HEK293 (cell line): ENCODE results near the gene PRG2.

Experiments
- CTCF ChIA-PET: fragments of 350-600 bp; formaldehyde crosslinking; extraction: SDS; loops from one replicate; lab custom pipeline; 2021; ENCODE audit warnings: antibody characterized with exemption; lab: Yijun Ruan, JAX
- POLR2A ChIA-PET: fragments of 300-600 bp; formaldehyde crosslinking; extraction: SDS; loops from one replicate; lab custom pipeline; 2020; ENCODE audit warnings: antibody characterized with exemption, inconsistent platforms; lab: Yijun Ruan, JAX
- H3K27ac ChIP-seq: fragments of 200-500 bp; sonication (Bioruptor generic); 2 replicates; pipeline ENCODE4 v1.5.1; 2014; ENCODE audit warnings: low read depth, low read length, control low read depth, inconsistent platforms; ENCODE audit errors: extremely low read depth
- H3K36me3 ChIP-seq, 2 experiments: fragments of 200-500 bp in 1 of 2; sonication (Bioruptor generic) in 1 of 2; 1 replicate in 1 of 2; 2 replicates in 1 of 2; pipeline ENCODE4 v1.5.1; 2014 to 2017; ENCODE audit warnings: inconsistent platforms in 2 of 2, low read length in 2 of 2; ENCODE audit not compliant: control insufficient read depth in 2 of 2, insufficient read depth in 1 of 2
- H3K4me1 ChIP-seq: fragments of 200-500 bp; sonication (Bioruptor generic); 2 replicates; pipeline ENCODE4 v1.5.1; 2014; ENCODE audit warnings: mild to moderate bottlenecking, low read length, inconsistent platforms; ENCODE audit not compliant: control insufficient read depth, insufficient read depth
- H3K4me3 ChIP-seq: 2 replicates; pipeline ENCODE4 v1.5.1; 2011; ENCODE audit warnings: low read depth, mild to moderate bottlenecking, control low read depth, low read length, moderate library complexity
- H3K9me3 ChIP-seq: fragments of 200-500 bp; sonication (Bioruptor generic); 2 replicates; pipeline ENCODE4 v1.5.1; 2014; ENCODE audit warnings: low read depth, low read length, inconsistent platforms; ENCODE audit not compliant: control insufficient read depth, insufficient read depth
- GFI1B ChIP-seq: fragments of 450-650 bp; formaldehyde crosslinking; IDR thresholded peaks from 2 replicates; pipeline ENCODE4 v1.5.1; 2016; ENCODE audit warnings: missing biosample characterization, missing genetic modification characterization
- HOXA7 ChIP-seq: sonication (generic); formaldehyde crosslinking; IDR thresholded peaks from 2 replicates; pipeline ENCODE4 v1.8.1; 2022; ENCODE audit warnings: missing genetic modification reagents, borderline replicate concordance
- INSM2 ChIP-seq: fragments of 450-650 bp; formaldehyde crosslinking; IDR thresholded peaks from 2 replicates; pipeline ENCODE4 v1.5.1; 2016; ENCODE audit warnings: missing biosample characterization, missing genetic modification characterization
- KLF16 ChIP-seq: fragments of 450-650 bp; formaldehyde crosslinking; IDR thresholded peaks from 2 replicates; pipeline ENCODE4 v1.5.1; 2017; ENCODE audit warnings: missing biosample characterization, missing genetic modification characterization
- KLF8 ChIP-seq: fragments of 450-650 bp; formaldehyde crosslinking; IDR thresholded peaks from 2 replicates; pipeline ENCODE4 v1.5.1; 2016; ENCODE audit warnings: missing biosample characterization, missing genetic modification characterization
- REST ChIP-seq: fragments of 450-650 bp; formaldehyde crosslinking; IDR thresholded peaks from 2 replicates; pipeline ENCODE4 v1.5.1; 2016; ENCODE audit warnings: missing biosample characterization, missing genetic modification characterization
- SP2 ChIP-seq: fragments of 450-650 bp; formaldehyde crosslinking; IDR thresholded peaks from 2 replicates; pipeline ENCODE4 v1.5.1; 2016; ENCODE audit warnings: missing biosample characterization, missing genetic modification characterization
- TCF7L2 ChIP-seq: IDR thresholded peaks from 2 replicates; pipeline ENCODE4 v1.6.1; 2011; ENCODE audit warnings: low read depth, mild to moderate bottlenecking, inconsistent platforms, low read length, moderate library complexity, borderline replicate concordance
- ZBTB10 ChIP-seq: fragments of 450-650 bp; formaldehyde crosslinking; IDR thresholded peaks from 2 replicates; pipeline ENCODE4 v1.5.1; 2016; ENCODE audit warnings: missing biosample characterization, missing genetic modification characterization
- ZBTB26 ChIP-seq: fragments of 450-650 bp; formaldehyde crosslinking; optimal IDR thresholded peaks from 2 replicates; pipeline ENCODE3; 2016; ENCODE audit warnings: missing biosample characterization, mild to moderate bottlenecking, missing genetic modification characterization
- ZNF214 ChIP-seq: fragments of 450-650 bp; formaldehyde crosslinking; IDR thresholded peaks from 2 replicates; pipeline ENCODE4 v1.5.1; 2017; ENCODE audit warnings: missing biosample characterization, mild to moderate bottlenecking, missing genetic modification characterization, borderline replicate concordance
- ZNF23 ChIP-seq: fragments of 450-650 bp; formaldehyde crosslinking; IDR thresholded peaks from 2 replicates; pipeline ENCODE4 v1.5.1; 2016; ENCODE audit warnings: missing biosample characterization, missing genetic modification characterization, borderline replicate concordance
- ZNF292 ChIP-seq: fragments of 450-650 bp; formaldehyde crosslinking; IDR thresholded peaks from 2 replicates; pipeline ENCODE4 v1.5.1; 2016; ENCODE audit warnings: low read depth, missing biosample characterization, missing genetic modification characterization, borderline replicate concordance
- ZNF585B ChIP-seq: fragments of 450-650 bp; formaldehyde crosslinking; IDR thresholded peaks from 2 replicates; pipeline ENCODE4 v1.5.1; 2016; ENCODE audit warnings: missing biosample characterization, missing genetic modification characterization
- ZNF747 ChIP-seq: fragments of 450-650 bp; formaldehyde crosslinking; IDR thresholded peaks from 2 replicates; pipeline ENCODE4 v1.5.1; 2016; ENCODE audit warnings: missing biosample characterization, missing genetic modification characterization
- ZNF791 ChIP-seq: fragments of 450-650 bp; formaldehyde crosslinking; IDR thresholded peaks from 2 replicates; pipeline ENCODE4 v1.5.1; 2016; ENCODE audit warnings: missing biosample characterization, missing genetic modification characterization

The PRG2 gene

GRCh38 chr11:57414612-57415212, 24.3 kb upstream of the PRG2 start (continued):
- TF ChIP-seq INSM2 (tag by site-specific recombination): no peak
- TF ChIP-seq ZBTB10 (tag by site-specific recombination): no peak
- TF ChIP-seq HOXA7: no peak
- TF ChIP-seq, all 188 proteins: peak for 0

- TF ChIP-seq ZNF214 (tag by site-specific recombination): no peak
- TF ChIP-seq, all 188 proteins: peak for 0
- no peaks in the 10 kb centered on the region for H3K4me1 ChIP-seq
- no peak overlapping the region for H3K27ac ChIP-seq
- ChIA-PET CTCF (no interaction called here), POLR2A (no interaction called here)
- H3K9me3 ChIP-seq: no peaks in the 10 kb centered on the region
- H3K4me3 ChIP-seq: no peak overlapping the region
- H3K36me3 ChIP-seq: no peaks in the 10 kb centered on the region
Measured at GRCh38 chr11:57413681-57414080, 23.2 kb upstream of the PRG2 start.

- no peak overlapping the region for H3K27ac ChIP-seq
Measured at GRCh38 chr11:57410287-57410686, 19.8 kb upstream of the PRG2 start.

More at GRCh38 chr11:57410287-57410686, 19.8 kb upstream of the PRG2 start:
- Histone ChIP-seq H3K36me3 (no peaks in the 10 kb centered on the region), H3K9me3 (no peaks in the 10 kb centered on the region), H3K4me3 (no peak overlapping the region), H3K4me1 (no peaks in the 10 kb centered on the region)
- TF ChIP-seq KLF8 (tag by site-specific recombination) (no peak), ZNF23 (tag by site-specific recombination) (no peak), ZNF585B (tag by site-specific recombination) (no peak), ZBTB26 (tag by site-specific recombination) (no peak), ZNF791 (tag by site-specific recombination) (no peak), ZNF292 (tag by site-specific recombination) (no peak), ZNF747 (tag by site-specific recombination) (no peak), REST (no peak), TCF7L2 (no peak), KLF16 (no peak), GFI1B (tag by site-specific recombination) (no peak), SP2 (tag by site-specific recombination) (no peak)
- ChIA-PET CTCF (interaction anchor here (0.6 to 0.7 kb wide), 2 partner anchors 158 to 1244 kb away, joined by 3 to 5 read pairs; no protein-coding TSS in a partner anchor), POLR2A (no interaction called here)
